ENCODE results near the gene FMNL3.
A peak's percentile ranks its signal among the peaks of the same experiment; 100 is the strongest.

The FMNL3 gene

GRCh38 chr12:49649445-49649844, 57.8 kb downstream of the FMNL3 start:
- no peak for TF ChIP-seq CTCF (IDR thresholded peaks at IDR 0.05)

DNA sequence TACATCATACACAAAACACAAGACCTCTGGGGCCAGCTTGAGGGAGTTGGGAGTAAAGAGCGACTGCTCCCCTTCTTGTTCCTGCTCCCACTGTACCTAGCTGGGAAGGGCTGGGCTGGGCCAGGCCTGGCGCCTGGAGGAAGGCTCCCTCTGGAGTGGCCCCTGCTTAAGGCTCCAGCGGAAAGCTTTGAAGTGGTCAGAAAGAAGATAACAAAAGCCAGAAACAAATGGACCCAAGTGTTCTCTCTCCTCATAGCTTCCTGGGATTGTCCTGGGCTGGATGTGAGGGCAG, 58.5 kb downstream of the FMNL3 start:
- TF ChIP-seq CTCF (IDR thresholded peaks at IDR 0.05), result no peak

GRCh38 chr12:49647827-49648711, 59.1 kb downstream of the FMNL3 start:
- no peak for TF ChIP-seq CTCF (IDR thresholded peaks at IDR 0.05)

DNA sequence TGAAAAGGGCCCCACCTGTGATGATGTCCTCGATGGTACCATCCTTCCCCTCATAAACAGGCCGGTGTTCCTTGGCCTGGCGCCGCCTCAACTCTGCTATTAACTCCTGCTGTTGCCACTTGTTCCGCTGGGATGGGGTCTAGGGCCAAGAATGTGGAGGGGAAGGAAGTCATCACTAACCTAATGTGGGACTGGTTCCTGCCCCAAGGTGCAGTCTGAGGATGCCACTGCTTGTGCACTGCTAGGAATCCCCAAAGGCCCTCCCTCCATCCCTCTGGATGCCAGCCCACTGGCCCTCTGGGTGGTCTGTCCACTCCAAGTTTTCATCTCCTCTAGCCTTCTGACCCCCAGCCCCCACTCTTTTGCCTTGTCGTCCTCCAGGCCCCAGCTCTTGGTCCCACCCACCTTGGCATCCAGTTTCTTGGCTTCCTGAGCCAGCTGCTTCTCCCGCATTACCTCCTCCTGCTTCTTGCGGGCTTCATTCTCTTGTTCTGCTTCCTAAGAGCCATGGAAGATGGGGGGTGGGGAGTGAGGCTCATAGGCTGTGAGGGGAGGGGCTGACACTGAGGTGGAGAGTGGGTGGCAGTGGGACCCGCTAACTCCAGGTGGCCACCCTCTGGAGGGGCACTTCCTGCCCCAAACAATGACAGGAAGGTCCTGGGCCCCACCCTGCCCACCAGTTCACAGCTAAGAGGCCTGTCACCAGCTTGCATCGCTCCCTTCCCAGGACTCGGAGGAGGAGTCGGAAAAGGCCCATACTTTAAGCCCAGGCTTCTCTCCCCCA, 60.1 kb downstream of the FMNL3 start:
- TF ChIP-seq CTCF (IDR thresholded peaks at IDR 0.05), result no peak

DNA sequence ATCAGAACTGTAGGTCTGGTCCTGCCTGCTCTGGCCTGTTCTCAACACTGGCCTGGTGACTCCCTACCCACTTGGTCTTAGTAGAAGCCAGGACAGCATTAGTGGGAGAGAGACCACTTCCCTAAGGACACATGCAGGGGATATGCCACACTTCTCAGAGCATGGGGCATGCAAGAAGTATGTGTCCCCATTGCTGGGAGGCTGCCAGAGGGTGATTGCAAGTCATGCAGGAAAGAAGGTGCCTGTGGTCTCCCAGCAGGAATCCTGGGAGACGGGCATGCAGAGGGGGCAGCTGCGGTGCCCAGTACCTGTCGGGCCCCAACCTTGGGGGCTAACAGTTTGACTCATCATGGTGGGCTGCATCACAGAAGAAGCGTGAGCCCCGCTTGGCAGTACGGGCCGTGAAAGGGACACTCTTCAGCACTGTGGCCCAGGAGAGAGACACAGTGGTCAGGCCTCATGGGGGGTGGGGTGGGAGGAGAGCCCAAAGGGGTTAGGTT, 60.8 kb downstream of the FMNL3 start:
- TF ChIP-seq CTCF (IDR thresholded peaks at IDR 0.05), result no peak

DNA sequence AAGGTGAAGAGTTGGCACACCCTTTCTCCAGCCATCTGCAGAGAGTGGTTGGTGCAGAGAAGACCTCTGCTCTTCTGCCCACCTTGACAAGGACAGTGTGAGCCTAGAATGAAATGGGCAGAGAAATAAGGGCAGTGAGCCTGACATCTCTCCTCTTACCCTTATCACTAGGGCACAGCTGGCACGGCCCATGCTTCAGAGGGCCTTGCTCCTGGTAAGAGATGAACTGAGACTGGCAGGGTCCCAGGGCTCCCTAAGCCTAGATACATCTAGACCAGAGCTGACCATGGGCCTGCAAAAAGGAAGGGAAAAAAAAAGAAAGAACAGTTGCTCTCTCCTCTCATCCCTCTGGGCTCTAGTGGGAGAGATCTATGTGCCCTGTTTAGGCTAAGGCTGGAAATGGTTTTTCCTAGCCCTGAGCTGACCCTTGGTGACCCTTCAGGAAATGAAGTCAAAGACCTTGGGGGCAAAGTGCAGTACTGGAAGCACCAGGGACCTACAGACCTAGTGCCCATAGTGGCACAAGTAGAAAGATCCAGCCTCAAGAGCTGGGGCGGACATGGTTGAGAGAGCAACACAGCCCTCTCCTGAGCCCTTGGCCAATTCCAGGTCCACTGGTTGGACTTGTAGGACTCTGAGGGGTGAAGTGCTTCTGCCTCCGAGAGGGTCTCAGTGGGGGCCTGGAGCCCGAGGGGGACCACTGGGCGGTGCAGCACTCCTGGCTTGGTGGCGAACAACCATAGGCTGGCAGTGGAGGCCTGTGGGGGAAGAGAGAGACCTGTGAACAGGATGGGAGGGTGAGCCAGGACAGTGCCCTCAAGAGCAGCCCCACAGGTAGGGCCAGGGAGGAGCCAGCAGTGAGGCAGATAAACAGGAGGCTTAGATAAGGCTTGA, 61.8 kb downstream of the FMNL3 start:
- TF ChIP-seq CTCF (IDR thresholded peaks at IDR 0.05), result no peak

DNA sequence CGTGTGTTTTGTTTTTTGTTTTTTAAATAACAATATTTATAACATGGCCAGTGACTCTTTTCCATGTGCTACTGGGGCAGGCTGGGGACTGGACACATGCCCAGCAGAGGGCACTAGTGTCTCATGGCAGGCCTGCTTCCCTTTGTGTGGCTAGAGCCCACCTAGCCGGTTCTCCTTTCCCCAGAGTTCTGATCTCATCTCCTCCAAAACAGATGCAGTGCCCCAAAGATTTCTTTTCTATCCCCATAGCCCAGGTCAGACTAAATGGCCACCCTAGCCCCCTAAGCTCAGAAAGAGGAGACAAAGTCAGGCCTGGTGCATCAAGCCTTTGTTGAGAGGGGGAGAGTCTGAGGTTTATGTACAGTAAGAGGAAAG, 62.6 kb downstream of the FMNL3 start:
- TF ChIP-seq CTCF (IDR thresholded peaks at IDR 0.05), result peak; percentile 96
